ENCODE measurements around the gene RAP2A.

The RAP2A gene

DNA sequence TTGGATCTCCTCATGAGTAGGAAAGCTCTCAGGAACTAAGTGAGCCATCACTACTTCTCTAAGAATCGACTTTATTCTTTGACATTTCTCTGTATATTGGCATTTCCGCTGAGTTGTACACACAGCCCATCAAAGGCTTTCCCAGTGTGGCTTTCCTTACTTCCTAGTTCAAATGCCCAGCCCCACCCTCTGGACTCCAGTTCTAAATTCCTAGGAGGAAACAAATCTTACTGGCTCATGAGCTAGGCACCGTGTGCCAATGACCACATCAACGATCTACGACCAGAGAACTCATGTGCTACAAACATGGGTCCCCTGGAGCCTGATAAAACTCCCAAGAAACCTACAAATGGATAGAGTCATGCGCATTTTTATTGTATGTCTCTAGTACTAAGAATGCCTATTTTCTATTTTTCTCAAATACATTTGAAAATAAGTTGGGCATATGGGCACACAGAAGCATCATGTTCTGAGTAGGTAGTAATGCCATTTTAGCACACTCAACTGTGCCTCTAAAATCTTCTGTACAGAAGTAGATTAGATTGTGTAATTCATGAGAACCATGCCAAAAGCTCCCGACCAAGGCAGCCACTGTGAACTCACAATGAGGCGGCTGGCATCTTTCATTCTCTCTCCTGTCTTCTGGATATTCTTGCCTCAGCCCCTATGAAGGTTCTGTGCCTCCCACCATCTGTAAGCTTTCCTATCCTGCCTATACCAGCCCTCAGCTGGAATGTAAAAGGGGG, 10.5 kb upstream of the RAP2A start:
- no peak for DNase-seq

DNA sequence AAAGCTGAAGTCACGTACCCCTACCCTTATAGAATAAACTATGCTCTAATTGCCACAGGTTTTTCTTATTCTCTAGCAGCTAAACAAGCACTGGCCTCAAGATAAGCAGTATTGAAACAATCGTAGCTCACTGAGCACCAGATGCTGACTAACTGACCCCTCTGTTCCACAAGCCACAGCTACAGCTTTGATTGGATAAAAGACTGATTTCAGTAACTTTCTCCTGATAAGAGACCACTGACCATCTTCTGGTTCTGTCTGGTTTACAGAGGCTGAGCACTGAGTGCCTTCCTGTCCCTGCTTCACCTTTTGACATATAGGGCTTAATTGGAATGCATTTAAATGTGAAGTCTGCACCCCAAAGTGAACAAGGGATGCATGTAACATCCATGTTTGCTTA, 8.4 kb upstream of the RAP2A start:
- no peak for DNase-seq

DNA sequence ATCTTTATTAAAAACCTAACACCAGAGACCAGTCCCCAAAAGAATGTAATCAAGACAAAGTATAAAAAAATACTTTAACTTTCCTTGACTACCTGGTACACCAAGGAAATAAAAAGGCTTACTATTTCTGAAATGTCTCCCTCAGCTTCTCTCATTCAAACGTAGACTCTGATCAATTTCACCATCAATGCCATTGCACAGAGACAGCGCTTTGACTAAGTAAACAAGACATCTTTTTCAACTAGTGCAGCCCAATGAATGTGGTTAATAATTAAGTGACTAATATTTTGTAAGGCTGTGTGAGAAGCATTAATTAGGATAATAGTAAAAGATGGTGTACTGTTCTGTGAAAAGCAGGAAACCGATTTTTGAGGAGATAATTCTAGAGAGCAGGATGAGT, 7.3 kb upstream of the RAP2A start:
- no peak for DNase-seq

DNA sequence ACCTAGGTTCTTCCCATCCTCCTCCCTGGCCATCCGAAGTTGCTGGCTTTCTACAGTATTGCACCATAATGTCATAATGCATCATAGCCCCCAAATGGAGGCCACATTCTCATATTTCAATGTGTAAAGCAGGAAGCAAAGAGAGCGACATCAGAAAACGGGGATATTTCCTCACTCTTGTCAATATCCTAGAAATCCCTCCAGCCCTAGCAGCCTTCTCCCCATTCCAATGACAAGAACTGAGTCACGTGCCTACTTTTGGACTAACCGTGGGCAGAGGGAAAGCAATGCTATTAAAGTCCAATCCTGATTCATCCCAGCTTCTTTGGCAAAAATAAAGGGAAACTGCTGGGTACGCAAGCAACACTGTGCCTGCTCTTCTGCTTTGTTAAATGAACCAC, 4.3 kb upstream of the RAP2A start:
- no peak for DNase-seq

DNA sequence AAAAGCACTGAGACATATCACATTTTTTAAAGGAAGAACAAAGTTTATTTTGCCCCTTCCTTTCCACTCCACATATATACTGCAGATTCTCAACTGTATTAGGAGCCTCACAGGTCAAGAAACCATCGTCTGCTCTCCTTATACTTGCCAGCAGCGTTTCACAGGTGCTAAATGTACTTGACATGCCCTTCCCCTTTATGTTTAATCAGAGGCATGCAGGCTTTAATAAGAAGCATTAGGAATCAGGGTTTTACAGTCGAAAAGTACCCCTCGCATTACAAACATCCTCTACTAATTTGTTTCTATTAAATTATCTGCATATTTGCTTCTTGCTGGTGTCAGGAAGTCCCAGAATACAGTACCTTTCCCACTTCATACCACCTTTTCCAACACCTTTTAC, 3.7 kb upstream of the RAP2A start:
- DNase-seq = peak; percentile 3

DNA sequence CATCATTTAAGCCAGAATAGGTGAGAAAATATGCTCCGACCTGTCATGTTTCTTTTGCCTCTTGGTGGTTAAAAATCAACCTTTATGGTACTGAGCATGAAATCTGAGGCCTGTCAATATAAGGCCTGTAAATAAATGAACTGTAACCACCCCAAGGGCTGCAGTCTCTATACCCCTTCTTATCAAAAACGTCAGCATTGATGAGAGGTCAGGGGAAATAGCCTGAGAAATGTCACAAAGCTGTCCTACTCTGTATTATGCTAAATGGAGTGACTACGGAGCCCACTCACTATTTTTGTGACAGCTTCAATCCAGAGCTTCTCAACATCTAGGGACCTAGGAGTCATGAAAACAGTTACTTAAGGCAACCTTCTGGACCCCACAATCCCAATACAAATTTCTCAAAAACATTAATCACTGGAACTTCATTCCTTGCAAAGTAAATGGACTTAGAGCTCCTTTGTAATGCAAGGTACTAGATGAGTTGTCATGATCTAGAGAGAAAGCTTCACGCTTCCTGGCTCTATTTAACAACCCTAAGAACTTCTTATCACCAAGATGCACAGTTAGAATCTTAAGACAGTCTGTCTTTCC, 2.7 kb upstream of the RAP2A start:
- DNase-seq = no peak

DNA sequence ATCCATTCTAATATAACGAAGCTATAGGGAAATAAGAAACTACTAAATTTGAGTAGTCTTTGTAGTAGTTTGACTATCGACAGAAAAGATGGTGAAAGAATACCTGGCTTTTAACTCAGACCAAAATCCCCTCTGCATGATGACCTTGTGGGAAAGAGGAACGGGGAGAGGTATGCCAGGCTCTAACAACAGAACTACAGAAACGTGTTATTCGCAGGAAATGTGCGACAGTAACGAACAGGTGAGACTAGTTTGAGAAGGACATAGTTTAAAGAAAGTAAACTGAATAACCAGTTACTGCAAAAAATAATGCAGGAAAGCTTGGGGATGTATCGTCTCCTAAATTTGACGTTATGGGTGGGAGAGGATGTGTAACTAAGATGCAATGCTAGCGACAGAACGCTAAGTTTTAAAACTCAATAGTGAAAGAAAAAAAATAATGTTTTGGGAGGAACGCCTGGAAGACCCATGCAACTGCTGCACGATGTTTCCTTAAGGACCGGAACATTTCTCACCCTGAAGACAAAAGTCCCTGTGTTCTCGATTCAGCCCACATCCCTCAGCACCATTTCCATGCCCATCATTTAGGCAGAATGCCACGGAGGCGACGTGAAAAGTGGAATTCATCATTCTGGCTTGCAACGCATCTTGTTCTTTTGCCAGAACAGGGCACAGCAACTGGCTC, 1.6 kb upstream of the RAP2A start:
- DNase-seq = no peak

DNA sequence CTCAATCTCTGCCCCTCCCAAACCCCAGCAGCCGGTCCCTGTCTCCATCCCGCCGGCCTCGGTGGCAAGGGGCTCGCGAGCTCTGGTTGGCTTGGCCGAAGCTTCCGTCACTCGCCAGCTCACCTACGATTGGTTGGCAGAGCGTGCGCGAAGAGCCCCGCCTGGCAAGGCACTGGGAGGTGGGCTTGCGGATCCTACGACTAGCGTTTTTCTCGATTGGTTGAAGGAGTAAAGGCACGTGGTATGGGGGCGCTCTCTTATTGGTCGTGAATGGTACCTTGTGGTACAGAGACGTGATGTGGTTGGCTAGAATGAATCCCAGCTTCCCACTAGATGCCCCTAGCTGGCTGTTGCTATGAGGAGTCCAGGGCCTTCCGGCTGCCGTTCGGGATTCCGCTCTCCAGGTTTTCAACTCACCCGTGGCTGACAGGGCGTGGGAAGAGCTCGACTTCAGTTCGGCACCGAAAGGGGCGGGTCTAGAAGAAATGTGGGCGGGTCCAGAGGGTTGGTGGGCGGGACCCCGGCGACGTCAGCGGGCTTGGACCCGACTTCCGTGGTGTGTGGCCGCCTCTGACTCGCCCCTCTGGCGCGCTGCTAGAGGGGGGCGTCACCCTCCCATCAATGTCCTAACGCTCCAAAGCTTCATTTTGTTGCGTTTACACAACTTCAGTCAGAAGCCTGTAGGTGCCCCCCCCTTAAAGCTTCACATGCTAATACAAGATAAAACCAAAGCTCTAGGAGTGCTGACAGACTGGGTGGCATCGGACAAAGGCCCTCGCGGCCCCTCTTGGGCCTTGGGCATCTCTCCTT, 847 bp upstream of the RAP2A start:
- peak; percentile 100 for DNase-seq

DNA sequence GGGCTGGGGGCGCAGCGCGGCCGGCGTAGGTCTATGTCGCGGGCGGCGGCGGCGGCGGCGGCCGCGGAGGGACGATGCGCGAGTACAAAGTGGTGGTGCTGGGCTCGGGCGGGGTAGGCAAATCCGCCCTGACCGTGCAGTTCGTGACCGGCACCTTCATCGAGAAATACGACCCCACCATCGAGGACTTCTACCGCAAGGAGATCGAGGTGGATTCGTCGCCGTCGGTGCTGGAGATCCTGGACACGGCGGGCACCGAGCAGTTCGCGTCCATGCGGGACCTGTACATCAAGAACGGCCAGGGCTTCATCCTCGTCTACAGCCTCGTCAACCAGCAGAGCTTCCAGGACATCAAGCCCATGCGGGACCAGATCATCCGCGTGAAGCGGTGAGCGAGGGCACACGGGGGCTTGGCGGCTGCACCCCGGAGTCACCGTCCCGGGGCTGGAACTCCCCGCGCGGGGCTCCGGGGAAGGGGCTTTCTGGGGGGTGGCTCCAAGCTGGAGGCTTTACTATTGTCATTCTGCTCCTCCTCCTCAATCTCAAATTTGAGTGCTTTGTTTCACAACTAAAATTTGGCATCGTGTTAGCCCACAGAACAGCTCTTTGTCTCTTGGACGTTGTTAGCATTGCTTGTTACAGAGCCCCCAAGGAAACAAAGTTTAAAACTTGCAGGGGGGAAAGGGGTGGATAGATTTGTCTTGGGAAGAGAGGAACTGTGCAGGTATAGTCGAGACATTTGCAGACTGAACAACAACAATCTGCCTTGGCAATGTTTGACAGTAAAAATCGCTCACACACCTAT, 630 bp downstream of the RAP2A start:
- peak; percentile 67 for DNase-seq

DNA sequence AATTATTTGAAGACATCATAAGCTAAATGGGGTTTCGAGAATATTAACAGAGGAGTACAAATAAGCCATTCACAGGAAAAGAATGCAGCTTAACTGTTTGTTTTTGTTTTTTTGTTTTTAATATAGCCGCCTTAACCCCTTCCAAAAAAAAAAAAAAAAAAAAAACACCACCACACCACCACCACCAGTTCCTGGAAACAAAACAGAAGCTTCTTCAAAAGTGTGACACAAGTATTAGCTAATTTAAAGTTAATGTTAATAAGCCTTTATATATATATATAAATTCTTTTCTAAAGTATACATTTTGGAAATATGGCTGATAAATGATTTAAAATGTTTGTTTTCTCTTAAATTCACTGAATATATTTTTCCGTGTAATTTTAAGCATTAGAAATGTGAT, 1.4 kb downstream of the RAP2A start:
- no peak for DNase-seq

DNA sequence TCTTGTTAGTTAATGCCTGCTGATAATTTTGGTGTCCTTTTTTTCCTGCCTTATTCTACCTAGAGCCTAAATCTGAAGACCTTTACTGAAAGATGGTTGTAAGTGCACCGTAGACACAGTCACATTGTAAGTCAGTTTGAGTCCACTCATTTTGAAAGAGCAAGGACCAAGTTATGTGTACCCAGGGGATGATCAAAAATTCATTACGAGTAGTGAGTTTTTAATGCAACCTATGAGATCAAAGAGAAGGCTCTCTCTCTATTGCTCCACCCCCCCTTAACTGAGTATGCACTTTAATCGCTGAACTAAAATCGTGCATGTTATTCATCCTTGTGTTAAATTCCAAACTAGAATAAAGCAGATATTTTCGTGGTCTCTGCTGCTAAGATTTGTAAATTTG, 1.8 kb downstream of the RAP2A start:
- no peak for DNase-seq

DNA sequence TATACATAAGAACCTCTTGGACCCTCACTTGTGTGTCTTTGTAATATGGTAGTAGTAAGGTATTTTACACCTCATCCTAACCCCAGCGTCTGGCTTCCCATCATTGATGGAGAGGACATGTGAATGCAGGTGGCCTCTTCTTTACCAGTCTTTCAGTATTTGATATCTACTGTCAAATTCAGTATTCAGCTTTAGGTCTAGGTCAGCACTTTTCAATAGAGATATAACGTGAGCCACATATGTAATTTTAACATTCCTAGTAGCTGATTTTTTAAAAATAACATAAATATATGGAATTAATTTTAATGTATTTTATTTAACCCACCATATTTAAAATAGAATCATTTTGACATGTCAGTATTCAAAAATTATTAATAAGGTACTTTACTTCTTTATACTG, 2.9 kb downstream of the RAP2A start:
- no peak for DNase-seq

DNA sequence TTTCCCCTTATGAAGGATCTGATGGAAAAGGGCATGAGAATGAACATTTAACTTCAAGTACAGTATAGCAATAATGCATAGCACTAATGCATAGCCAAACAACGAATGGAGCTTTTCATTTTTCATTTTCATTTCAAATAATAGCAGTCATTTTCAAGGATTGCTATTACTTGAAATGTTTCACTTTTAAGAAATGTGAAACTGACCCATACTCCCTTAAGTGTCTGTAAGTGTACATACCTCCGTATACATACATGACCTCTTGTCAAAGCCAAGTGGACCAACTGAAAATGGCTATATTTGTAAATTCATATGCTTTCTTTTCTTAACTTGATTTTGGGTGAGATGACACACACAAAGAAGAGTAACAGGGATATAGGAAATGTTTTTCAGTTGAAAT, 3.8 kb downstream of the RAP2A start:
- no peak for DNase-seq

DNA sequence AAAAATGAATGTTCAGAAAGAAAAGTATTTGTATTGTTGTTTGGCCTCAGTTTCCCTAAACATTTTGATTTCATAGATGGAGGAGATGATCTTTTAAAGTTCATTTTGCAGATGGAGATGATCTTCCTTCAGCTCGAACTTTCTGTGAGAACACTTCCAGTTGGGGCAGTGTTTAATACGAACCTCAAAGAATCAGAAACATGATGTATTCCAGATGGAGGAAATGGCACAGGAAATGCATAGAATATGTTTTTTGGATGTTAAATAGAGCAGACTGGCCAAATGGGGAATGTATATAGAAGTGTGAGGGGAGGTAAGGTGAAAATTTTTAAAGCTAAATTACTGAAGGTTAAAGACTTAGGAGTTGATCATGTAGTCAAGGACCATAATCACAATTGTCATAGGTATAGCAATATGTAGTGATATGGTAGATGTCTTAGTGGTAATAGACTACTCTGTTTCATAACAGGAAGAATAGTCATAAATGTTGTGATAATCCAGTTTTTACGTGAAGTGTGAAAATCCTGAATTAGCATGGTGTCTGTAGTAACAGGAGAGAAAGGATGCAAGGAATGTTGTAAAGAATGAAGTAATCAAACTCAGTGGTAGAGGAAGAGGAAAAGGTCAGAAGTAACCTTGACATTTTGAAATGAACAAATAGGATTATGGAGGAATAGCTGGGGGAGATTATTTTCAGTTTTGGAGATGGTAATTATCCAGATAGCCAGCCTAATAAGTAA, 5.1 kb downstream of the RAP2A start:
- no peak for DNase-seq

DNA sequence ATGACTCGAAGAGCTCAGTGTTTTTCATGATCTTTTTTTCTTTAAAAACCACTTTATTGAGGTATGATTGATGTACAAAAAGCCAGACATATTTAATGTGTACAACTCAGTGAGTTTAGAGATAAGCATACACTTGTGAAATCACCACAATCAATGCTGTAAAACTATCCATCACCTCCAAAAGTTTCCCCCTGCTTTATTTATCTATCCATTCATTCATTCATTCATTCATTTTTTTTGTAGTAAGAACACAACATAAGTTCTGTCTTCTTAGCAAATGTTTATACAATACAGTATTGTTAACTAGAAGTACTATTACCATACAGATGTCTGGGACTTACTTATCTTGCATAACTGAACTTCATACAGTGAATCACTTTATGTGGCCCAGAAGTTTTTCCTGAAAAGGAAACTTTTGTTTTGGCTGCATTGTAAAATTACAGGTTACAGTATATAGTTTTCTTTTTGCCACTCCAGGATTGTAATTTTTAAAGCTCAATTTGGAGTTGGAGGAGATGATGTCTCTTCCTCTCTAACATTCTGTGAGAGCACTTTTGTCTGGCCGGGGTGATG, 6.7 kb downstream of the RAP2A start:
- no peak for DNase-seq

DNA sequence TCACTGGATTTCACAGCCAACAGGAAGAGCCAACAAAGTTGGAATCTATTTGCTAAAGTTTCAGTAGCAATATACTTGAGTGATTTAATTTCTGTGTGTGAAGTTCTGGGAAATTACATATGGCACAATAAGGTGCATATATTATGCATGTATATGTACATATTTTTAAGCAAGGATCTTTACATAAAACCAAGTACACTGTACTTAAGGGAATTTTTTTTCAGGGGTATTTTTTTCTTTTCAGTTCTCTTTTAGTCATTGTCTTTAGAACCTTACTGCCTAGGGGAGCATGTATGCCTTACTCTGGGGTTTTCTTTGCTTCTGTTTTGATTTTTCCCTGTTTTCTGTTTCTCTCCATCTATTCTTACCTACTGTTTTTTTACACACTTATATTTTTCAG, 7.4 kb downstream of the RAP2A start:
- no peak for DNase-seq

DNA sequence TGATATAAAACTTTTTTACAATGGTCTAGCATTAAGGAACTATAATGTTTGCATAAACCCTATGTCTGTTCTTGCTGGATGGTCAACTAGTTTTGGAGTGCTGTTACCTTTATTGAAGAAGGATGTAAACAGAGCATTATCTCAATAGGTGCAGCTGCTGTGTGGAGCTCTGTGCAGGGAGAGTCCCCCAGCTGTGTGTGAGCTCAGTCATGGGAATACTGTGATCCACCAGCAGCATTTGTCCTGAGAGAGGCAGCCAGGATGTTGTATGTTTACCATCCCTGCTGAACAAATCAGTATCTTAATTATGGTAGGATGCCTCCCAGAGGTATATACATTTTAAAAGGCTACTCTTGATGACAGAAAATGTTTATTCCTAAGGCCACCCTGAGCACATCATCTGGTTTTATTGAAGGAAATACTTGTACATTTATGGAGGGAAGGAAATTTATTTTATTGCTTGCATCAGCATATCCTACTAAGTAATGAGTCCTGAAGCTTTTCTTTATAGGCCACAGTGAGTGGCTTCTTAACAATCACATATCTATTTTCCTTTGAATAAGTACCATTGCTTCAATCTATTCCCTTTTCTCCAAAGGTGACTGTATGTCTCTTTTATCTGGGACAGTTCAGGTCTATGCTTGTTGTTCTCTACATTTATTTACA, 11.7 kb downstream of the RAP2A start:
- DNase-seq = peak; percentile 87

DNA sequence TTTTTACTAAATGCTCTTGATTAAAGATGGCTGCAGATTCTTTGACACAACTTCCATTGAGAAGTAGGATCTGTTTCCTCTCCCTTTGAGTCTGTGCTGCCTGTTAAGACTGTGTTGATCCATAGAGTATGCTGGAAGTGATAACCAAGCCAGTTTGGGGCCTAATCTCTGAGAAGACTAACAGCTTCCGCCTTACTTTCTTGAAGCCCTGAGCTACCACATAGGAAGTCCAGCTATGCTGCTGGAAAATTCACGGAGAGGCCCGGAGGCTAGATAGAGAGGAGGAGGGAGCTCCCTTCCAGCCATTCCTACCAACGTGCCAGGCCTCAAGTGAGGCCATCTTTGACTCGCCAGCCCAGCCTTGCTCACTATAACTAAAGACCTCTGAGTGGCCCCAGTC, 12.5 kb downstream of the RAP2A start:
- no peak for DNase-seq

DNA sequence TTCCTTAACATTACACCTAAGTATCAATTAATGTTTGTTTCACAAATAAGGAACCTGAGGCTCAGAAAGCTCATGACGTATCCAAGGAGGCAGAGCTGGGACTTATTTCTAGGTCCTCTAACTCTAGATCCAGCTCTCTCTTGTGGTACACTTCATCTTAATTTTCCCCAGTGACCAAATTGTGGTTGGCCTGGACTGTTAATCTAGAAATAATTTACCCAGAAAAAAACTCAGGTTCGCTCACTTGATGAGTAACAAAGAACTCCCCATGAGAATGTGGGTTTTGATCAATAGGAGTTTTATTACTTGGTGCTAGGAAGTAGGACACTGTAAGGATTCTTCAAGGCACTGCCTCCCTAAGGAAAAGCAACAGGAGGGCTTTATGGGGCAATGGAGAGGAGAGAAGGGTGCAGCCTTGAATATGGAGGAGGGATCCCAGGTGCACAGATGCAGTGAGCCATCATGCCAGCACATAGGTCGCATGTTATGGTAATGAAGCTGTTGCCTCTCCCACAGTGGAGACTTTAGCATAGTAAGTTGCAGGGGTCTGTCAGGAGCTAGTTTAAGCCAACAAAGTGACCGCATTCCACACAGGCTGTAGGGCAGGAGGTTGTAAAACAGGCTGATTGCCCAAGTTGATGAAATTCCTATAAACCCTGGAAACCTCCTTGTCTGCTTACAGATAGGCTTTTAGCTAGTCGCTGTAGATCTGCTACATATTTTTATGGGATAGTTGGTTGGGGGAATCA, 14.7 kb downstream of the RAP2A start:
- no peak for DNase-seq

DNA sequence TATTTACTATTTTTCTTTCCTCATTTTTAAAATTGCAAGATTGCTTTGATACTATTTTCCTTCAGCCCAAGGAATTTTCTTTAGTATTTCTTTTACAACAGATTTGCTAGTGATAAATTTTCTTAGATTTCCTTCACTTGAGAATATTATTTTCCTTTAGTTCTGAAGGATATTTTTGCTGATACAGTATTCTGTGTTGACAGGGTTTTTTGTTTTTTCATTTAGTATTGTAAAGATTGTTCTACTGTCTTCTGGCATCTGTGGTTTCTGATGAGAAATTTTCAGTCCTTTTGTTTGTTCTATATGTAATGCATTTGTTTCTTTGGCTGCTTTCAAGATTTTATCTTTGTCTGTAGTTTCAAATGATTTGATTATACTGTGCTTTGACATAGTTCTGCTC, 20.7 kb downstream of the RAP2A start:
- no peak for DNase-seq

All from NCI-H345 (cell line).